GM10266 (cell line): Measurements from ENCODE around the gene DNHD1.

ENCODE experiments used
- DNase-seq: peaks from one replicate; pipeline ENCODE4 v3.0.0; 2012; ENCODE audit errors: extremely low spot score
- CTCF ChIP-seq: IDR thresholded peaks from 2 replicates; pipeline ENCODE4 v1.5.1; 2012; ENCODE audit warnings: mild to moderate bottlenecking, low read depth; ENCODE audit not compliant: control insufficient read depth, insufficient read depth; ENCODE audit errors: missing control alignments

Gene DNHD1

DNA sequence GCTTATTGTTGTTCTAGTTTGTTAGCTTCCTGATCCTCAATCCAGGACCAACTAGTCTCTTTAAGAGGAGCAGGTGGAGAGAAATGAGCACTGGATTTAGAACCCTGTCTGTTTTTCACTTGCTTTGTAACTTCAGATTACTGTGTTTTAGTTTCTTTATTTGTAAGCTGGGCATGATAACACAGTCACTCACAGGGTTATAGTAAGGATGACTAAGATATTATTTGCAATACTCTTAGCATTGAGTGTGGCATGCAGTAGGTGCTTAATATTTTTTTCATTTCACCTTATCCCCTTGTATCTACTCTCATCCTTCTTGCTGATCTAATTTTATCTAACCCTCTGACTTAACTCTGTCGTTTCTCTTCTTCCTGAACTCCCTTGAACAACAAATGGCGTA, 33.8 kb downstream of the DNHD1 start:
- no peak for TF ChIP-seq CTCF
- no peak for DNase-seq

DNA sequence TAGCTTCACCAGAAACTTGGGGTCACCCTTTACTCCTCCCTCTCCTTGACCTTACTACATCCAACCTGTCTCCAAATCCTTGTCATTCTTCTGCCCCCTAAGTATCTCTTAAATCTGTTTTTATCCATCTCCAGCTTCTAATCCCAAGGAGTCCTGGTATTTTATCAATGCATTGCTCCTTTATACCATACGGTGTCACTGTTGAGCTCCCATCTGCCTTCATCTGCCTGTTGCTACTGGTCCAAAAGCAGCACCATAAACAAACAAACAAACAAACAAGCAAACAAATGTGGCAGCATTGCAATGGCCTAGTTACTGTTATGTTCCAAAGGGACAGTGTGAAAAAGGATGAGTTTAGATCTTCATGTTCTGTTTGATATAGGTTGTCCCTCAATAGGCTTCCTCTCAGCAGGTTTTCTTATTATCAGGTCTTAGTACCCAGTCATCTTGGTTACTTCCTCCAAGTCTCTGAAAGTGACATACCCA, 34.2 kb downstream of the DNHD1 start:
- peak; percentile 50 for DNase-seq
- TF ChIP-seq CTCF = peak; percentile 57

GRCh38 chr11:6538456-6538855, 41.4 kb downstream of the DNHD1 start:
- TF ChIP-seq CTCF = no peak
- DNase-seq = no peak

GRCh38 chr11:6538945-6539344, 41.9 kb downstream of the DNHD1 start:
- no peak for TF ChIP-seq CTCF
- no peak for DNase-seq

GRCh38 chr11:6539748-6540268, 42.7 kb downstream of the DNHD1 start:
- TF ChIP-seq CTCF = no peak
- no peak for DNase-seq

GRCh38 chr11:6541356-6541755, 44.3 kb downstream of the DNHD1 start:
- TF ChIP-seq CTCF = no peak

GRCh38 chr11:6542727-6543126, 45.6 kb downstream of the DNHD1 start:
- no peak for DNase-seq
- TF ChIP-seq CTCF = no peak

More at GRCh38 chr11:6541356-6541755, 44.3 kb downstream of the DNHD1 start:
- DNase-seq = no peak
